Fibroblast of mammary gland (primary cell): ENCODE results near the gene IGFBP6.

Experiments
- DNase-seq: peaks from one replicate; pipeline ENCODE4 v3.0.0-alpha.2; 2010; ENCODE audit warnings: low read depth
- H3K4me3 ChIP-seq: 2 replicates; pipeline ENCODE4 v1.5.1; 2011; ENCODE audit warnings: low read depth, mild to moderate bottlenecking, low read length, moderate library complexity; ENCODE audit not compliant: control insufficient read depth
- TF ChIP-seq, protein P1 (sequence below): conservative IDR thresholded peaks from 2 replicates; pipeline ENCODE4 v1.5.1; 2011; ENCODE audit warnings: low read depth, low read length, inconsistent platforms; ENCODE audit not compliant: control insufficient read depth, insufficient read depth

The IGFBP6 gene

GRCh38 chr12:53115112-53115890 is 17.8 kb downstream of the IGFBP6 start:
- no peak overlapping the region for H3K4me3 ChIP-seq
- TF ChIP-seq, protein P1, sequence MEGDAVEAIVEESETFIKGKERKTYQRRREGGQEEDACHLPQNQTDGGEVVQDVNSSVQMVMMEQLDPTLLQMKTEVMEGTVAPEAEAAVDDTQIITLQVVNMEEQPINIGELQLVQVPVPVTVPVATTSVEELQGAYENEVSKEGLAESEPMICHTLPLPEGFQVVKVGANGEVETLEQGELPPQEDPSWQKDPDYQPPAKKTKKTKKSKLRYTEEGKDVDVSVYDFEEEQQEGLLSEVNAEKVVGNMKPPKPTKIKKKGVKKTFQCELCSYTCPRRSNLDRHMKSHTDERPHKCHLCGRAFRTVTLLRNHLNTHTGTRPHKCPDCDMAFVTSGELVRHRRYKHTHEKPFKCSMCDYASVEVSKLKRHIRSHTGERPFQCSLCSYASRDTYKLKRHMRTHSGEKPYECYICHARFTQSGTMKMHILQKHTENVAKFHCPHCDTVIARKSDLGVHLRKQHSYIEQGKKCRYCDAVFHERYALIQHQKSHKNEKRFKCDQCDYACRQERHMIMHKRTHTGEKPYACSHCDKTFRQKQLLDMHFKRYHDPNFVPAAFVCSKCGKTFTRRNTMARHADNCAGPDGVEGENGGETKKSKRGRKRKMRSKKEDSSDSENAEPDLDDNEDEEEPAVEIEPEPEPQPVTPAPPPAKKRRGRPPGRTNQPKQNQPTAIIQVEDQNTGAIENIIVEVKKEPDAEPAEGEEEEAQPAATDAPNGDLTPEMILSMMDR, result no peak

GRCh38 chr12:53115891-53116648 is 18.6 kb downstream of the IGFBP6 start:
- TF ChIP-seq, protein P1, result no peak
- no peak for DNase-seq
- no peak overlapping the region for H3K4me3 ChIP-seq

More at GRCh38 chr12:53115112-53115890, 17.8 kb downstream of the IGFBP6 start:
- no peak for DNase-seq

DNA sequence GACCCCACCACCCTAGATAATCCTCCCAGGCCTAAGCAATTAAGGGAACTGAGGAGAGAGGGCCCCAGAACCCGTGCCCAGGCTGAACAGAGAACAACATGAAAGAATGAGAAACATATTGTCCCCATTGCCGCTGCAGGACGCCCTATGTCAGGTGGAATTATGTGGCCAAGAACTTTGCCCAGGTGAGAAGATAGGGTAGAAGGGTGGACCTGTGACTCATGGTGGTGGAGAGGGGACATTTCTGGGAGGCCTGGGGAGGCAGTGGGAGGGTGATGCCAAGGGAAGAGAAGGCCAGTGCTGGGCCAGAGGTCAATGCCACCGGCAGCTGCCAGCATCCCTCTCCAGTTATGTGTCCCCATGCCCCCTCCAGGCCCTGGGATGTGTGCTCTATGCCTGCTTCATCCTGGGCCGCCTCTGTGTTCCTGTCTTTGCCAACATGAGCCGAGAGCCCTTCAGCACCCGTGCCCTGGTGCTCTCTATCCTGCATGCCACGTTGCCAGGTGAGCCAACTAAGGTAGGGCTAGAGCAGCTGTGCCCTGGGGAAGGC is 21.4 kb downstream of the IGFBP6 start:
- no peak for DNase-seq
- TF ChIP-seq, protein P1, result no peak
- H3K4me3 ChIP-seq, result no peak overlapping the region

- no peak for DNase-seq
- no peak overlapping the region for H3K4me3 ChIP-seq
- TF ChIP-seq, protein P1, result no peak
Observed at GRCh38 chr12:53120685-53121525, 23.4 kb downstream of the IGFBP6 start.

GRCh38 chr12:53122961-53123468 is 25.5 kb downstream of the IGFBP6 start:
- DNase-seq, result peak; percentile 38
- TF ChIP-seq, protein P1, result no peak
- H3K4me3 ChIP-seq, result no peak overlapping the region

GRCh38 chr12:53123578-53124351 is 26.3 kb downstream of the IGFBP6 start:
- TF ChIP-seq, protein P1, result no peak
- peak; percentile 63 for DNase-seq
- no peak overlapping the region for H3K4me3 ChIP-seq
